Tracheal epithelial cell (primary cell): ENCODE data around the gene SLC4A5. TPM values are rescaled to one million over a fixed set of nuclear protein-coding genes. Genes with fewer than 3 reads are reported as not detected.

Experiments
- total RNA-seq: library from RNA; depleted of rRNA; stranded (reverse); fragments of >200 nt; gene quantifications from 2 replicates; pipeline ENCODE4 v1.2.1, GENCODE V29; 2014

The SLC4A5 gene, protein sequence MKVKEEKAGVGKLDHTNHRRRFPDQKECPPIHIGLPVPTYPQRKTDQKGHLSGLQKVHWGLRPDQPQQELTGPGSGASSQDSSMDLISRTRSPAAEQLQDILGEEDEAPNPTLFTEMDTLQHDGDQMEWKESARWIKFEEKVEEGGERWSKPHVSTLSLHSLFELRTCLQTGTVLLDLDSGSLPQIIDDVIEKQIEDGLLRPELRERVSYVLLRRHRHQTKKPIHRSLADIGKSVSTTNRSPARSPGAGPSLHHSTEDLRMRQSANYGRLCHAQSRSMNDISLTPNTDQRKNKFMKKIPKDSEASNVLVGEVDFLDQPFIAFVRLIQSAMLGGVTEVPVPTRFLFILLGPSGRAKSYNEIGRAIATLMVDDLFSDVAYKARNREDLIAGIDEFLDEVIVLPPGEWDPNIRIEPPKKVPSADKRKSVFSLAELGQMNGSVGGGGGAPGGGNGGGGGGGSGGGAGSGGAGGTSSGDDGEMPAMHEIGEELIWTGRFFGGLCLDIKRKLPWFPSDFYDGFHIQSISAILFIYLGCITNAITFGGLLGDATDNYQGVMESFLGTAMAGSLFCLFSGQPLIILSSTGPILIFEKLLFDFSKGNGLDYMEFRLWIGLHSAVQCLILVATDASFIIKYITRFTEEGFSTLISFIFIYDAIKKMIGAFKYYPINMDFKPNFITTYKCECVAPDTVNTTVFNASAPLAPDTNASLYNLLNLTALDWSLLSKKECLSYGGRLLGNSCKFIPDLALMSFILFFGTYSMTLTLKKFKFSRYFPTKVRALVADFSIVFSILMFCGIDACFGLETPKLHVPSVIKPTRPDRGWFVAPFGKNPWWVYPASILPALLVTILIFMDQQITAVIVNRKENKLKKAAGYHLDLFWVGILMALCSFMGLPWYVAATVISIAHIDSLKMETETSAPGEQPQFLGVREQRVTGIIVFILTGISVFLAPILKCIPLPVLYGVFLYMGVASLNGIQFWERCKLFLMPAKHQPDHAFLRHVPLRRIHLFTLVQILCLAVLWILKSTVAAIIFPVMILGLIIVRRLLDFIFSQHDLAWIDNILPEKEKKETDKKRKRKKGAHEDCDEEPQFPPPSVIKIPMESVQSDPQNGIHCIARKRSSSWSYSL
- 0.24 and 0.64 TPM in 2 replicates for total RNA-seq

DNA sequence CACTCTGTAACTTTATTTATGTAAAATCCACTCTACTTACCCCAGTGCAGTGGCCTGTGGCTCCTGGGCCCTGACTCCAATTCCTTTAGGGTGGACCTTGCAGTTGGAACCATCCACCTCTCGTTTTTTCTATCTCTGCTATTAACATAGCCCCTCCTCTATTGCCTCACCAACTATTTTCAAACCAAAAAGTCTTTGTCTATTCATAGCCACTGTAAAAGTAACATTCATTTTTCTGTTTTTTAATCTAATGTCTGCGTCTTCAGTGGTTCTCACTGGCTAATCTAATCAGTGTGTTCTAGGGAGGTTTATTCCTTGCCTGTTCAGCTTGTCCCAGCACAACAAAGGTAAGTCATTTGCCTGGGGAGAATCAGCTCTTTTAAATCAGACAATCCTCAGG lies at the start of gene SLC4A5:
Gene SLC4A5, minus strand, starts transcription at position 101 of the 400 bp plus-strand sequence. CDS start 28,393 bp downstream, outside the sequence.

DNA sequence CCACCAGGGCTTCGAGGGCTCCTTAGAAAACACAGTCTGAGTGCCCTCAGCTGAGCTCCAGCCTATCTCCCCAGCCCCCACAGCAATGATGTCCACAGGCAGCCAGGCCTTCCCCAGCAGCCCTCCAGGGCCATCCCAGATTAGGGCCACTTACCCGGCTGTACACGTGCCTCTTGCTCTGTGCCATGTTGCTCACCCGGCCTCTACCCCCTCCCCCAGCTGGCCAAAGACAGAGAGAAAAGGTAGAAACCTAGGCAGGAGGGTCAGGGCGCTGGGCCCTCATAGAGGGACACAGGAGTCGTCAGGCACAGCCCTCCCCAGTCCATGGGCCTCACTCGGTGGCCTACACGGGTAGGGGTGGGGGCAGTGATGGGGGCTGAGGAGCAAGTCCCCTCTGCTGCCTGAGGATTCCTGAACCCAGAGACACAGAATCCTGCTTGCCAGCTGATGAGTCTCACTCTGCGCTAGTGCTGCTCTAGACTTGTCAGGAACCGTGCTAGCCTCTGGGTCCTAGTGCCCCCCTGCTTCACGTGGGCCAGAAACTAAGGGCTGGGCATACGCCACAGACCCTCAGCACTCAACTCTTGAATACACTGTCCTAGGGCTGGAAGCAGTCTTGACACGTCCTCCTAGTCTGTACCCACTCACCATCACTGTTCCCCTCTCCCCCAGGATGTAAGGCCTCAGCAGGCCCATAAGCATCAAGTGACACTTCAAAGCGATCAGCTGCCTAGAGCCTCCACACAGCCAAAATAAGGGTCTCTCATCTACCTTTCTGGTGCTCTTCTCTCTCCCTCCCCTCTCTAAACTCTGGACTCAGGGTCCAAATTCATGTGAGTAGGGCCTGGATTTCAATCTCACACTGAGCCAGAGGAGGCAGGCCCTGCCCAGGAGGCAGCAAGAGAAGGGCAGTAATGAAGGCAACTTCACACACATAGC lies 36.9 kb upstream of the SLC4A5 start, which contains the start of gene DCTN1:
Gene DCTN1, minus strand, starts transcription at position 461 of the 939 bp plus-strand sequence. Its CDS starts 274 bp downstream, at position 187.

DNA sequence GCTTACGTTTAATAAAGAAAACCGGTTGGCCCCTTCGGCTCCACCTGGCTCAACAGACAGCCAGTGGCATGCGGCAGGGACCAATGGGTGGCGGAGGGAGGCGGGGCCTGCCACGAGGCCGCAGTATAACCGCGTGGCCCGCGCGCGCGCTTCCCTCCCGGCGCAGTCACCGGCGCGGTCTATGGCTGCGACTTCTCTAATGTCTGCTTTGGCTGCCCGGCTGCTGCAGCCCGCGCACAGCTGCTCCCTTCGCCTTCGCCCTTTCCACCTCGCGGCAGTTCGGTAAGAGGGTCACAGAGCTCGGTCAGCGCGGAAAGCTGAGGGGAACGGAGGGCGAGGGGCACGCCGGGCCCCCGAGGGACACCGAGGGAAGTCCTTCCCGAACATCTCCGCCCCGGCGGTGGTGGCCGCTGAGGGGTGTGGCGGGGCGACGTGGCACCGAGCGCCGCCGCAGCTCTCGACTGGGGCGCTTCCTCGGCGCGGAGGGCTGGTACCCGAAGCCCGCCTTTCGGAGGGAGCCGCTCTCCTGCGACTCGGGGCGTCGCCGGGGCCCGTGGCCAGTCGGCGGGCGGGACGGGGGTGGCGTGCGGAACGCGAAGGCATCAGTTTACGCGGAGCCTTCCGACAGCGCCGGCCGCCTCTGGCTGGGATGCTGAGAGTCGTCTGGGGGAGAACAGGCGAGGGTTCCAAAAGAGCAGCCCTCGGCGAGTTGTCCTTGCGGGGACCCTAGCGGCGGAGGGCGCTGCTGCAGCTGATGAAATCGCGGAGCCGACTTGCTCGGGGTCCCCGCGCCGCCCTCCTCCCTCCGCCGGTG lies 144.5 kb downstream of the SLC4A5 start, which contains the start of gene MTHFD2:
Gene MTHFD2, plus strand, starts transcription at position 155 of the 814 bp plus-strand sequence. Its CDS starts 27 bp downstream, at position 182.

DNA sequence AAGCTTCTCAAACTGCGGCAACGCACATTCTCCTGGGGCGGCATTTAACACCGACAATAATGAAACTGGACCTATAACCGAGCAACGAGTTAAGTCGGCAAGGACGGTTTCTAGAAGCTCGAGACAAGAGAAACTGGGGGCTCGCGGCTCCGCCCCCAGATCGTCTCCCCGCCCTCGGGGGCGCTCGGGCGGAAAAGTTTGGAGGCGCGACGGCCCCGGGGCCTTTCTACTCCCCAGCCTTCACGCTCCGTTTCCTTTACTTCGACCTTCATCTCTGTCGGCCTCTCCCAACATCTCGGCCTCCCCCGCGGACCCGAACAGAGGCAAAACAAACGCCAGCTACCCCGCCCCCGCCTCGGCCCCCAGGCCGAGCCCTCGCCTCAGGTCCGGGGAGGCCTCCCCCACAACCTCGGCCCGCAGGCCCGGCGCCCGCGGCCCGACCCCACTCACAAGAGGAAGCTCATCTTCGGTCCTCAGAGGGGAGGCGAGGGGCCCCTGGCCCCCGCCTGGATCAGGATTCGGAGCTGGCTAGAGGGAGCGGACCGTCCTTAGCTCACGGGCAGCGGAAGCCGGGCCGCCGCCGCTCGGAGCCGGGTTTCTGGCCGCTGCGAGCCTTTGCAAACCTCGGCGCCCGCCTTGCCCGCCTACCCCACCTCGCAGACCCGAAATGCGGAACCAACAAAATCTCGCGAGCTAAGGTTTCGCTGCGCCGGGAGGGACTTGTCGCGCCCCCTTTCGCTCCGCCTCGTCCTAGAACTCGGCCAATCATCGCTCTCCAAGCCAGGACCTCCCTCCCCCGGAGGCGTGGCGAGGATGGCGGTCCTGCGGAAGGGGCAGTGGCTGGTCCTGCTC lies 164.8 kb downstream of the SLC4A5 start, which contains the start of gene MOB1A:
Gene MOB1A, minus strand, starts transcription at position 669 of the 852 bp plus-strand sequence. Its CDS starts 205 bp downstream, at position 464.

Other genes with a start within 250 kb of the SLC4A5 start
- 33.2 and 40.0 TPM in 2 replicates for gene BOLA3, start 195.5 kb downstream of the SLC4A5 start, total RNA-seq
- 113 and 115 TPM in 2 replicates for gene MOB1A, start 164.5 kb downstream of the SLC4A5 start, total RNA-seq
- gene MTHFD2, start 144.8 kb downstream of the SLC4A5 start, total RNA-seq, result 272 and 311 TPM in 2 replicates
- gene DCTN1, start 36.9 kb upstream of the SLC4A5 start, total RNA-seq, result 44.1 and 82.9 TPM in 2 replicates
- 0.64 and 0.72 TPM in 2 replicates for gene C2orf81, start 78.2 kb upstream of the SLC4A5 start, total RNA-seq
- 34.1 and 62.7 TPM in 2 replicates for gene WDR54, start 78.3 kb upstream of the SLC4A5 start, total RNA-seq
- 24.3 and 53.7 TPM in 2 replicates for gene RTKN, start 98.5 kb upstream of the SLC4A5 start, total RNA-seq
- 9.4 and 10.4 TPM in 2 replicates for gene INO80B, start 111.7 kb upstream of the SLC4A5 start, total RNA-seq
- 29.6 and 32.8 TPM in 2 replicates for gene WBP1, start 115.0 kb upstream of the SLC4A5 start, total RNA-seq
- 65.3 and 67.6 TPM in 2 replicates for gene MOGS, start 122.0 kb upstream of the SLC4A5 start, total RNA-seq
- gene MRPL53, start 129.3 kb upstream of the SLC4A5 start, total RNA-seq, result 27.7 and 32.5 TPM in 2 replicates
- 11.3 and 14.5 TPM in 2 replicates for gene CCDC142, start 139.6 kb upstream of the SLC4A5 start, total RNA-seq
- 8.0 and 10.9 TPM in 2 replicates for gene TTC31, start 139.7 kb upstream of the SLC4A5 start, total RNA-seq
- 1.2 and 3.2 TPM in 2 replicates for gene LBX2, start 156.2 kb upstream of the SLC4A5 start, total RNA-seq
- gene PCGF1, start 164.3 kb upstream of the SLC4A5 start, total RNA-seq, result 30.7 and 33.7 TPM in 2 replicates
- gene TLX2, start 171.0 kb upstream of the SLC4A5 start, total RNA-seq, result not detected in 2 replicates
- 2.8 and 4.6 TPM in 2 replicates for gene DQX1, start 182.8 kb upstream of the SLC4A5 start, total RNA-seq
- gene AUP1, start 186.3 kb upstream of the SLC4A5 start, total RNA-seq, result 160 and 193 TPM in 2 replicates
- 55.4 and 59.8 TPM in 2 replicates for gene HTRA2, start 186.5 kb upstream of the SLC4A5 start, total RNA-seq
- 0.21 and 1.4 TPM in 2 replicates for gene LOXL3, start 210.5 kb upstream of the SLC4A5 start, total RNA-seq
- gene DOK1, start 211.3 kb upstream of the SLC4A5 start, total RNA-seq, result 3.0 and 3.9 TPM in 2 replicates